ENCODE data around the gene CAPNS1. TPM values are rescaled to one million over a fixed set of nuclear protein-coding genes. Genes with fewer than 3 reads are reported as not detected.

CAPNS1 gene
- total and polyA plus RNA-seq, 12 donors = 745 to 1,095 (median 894) TPM

GRCh38 chr19:36106441-36106840, 33.4 kb upstream of the CAPNS1 start:
- no peak for TF ChIP-seq CTCF (IDR thresholded peaks at IDR 0.05)
- intact Hi-C loops (cut with DNase I) = no loop called here

DNA sequence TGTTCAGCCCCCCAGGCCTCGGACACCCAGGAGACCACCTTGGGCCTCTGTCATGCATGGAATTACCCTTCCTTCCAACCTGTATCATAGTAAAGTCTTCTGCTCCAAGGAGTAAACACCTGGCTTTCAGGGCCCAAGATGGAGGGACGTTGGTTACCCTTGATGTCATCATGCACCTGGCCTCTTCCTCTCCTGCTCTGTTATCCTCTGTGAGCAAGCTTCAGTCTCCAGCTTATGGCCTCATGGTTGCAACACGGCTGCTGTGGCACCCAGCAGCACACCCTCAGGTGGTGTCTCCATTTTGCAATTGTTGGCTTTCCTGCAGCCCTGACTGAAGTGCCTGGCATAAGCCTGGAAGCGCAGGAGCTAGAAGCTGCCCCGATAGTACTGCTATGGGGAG, 32.9 kb upstream of the CAPNS1 start:
- TF ChIP-seq CTCF (IDR thresholded peaks at IDR 0.05) = no peak
- Histone ChIP-seq H3K27me3 (no peaks in the 10 kb centered on the region), H3K9me3 (no peaks in the 10 kb centered on the region), H3K4me3 (no peak overlapping the region), H3K27ac (peak overlapping the region in 3 of 10 donors; percentile 48 to 55 (median 49)), H3K36me3 (peaks cover 0 to 39% (median 6%) of the 10 kb centered on the region in 9 donors), H3K4me1 (peaks cover 0 to 5% (median 0%) of the 10 kb centered on the region in 9 donors)
- intact Hi-C loops (cut with DNase I) = no loop called here
- WGBS, 2 donors = 96 to 98% methylated on average over 5 of the region's 5 CpGs
- no peak for ATAC-seq
- no peak for DNase-seq

More at GRCh38 chr19:36106441-36106840, 33.4 kb upstream of the CAPNS1 start:
- peak in 3 of 8 donors; percentile 38 to 65 (median 42) for ATAC-seq
- H3K27ac ChIP-seq = peak overlapping the region in 6 of 10 donors; percentile 9 to 55 (median 32)
- 77 to 81% methylated on average over 6 of the region's 6 CpGs for WGBS, 2 donors
- H3K36me3 ChIP-seq = peaks cover 0 to 37% (median 5%) of the 10 kb centered on the region in 9 donors
- H3K4me3 ChIP-seq = no peak overlapping the region
- H3K9me3 ChIP-seq = no peaks in the 10 kb centered on the region
- no peak for DNase-seq
- H3K4me1 ChIP-seq = peaks cover 0 to 9% (median 2%) of the 10 kb centered on the region in 9 donors
- H3K27me3 ChIP-seq = no peaks in the 10 kb centered on the region

- ATAC-seq = no peak
- no peak for TF ChIP-seq CTCF (IDR thresholded peaks at IDR 0.05)
- Histone ChIP-seq H3K4me3 (no peak overlapping the region), H3K27me3 (no peaks in the 10 kb centered on the region), H3K27ac (no peak overlapping the region), H3K9me3 (no peaks in the 10 kb centered on the region), H3K4me1 (peaks cover 0 to 9% (median 4%) of the 10 kb centered on the region in 9 donors), H3K36me3 (peaks cover 0 to 52% (median 17%) of the 10 kb centered on the region in 9 donors)
- WGBS, 2 donors = 94 to 95% methylated on average over 3 of the region's 3 CpGs
- DNase-seq = no peak
- intact Hi-C loops (cut with DNase I) = no loop called here
Measured at GRCh38 chr19:36108684-36109083, 31.2 kb upstream of the CAPNS1 start.

- no peak for TF ChIP-seq CTCF (IDR thresholded peaks at IDR 0.05)
- 43 to 100% methylated on average over 1 of the region's 1 CpG for WGBS, 2 donors
Measured at GRCh38 chr19:36110487-36111199, 29.2 kb upstream of the CAPNS1 start, which contains the start of gene OVOL3. OVOL3 (plus strand) TSS chr19:36111143; CDS start chr19:36111203, 60 bp downstream.

More at GRCh38 chr19:36110487-36111199, 29.2 kb upstream of the CAPNS1 start, which contains the start of gene OVOL3:
- intact Hi-C loops (cut with DNase I) = loop anchor here in 5 of 10 donors (5.0 to 10.0 kb wide), 5 partner anchors 46 to 116 kb away; partner anchors contain the start of genes SDHAF1 (in 1 of the 5), THAP8 (in 1 of the 5) and WDR62 (in 1 of the 5)
- Histone ChIP-seq H3K27ac (no peak within 1 kb of the TSS), H3K36me3 (peaks cover 0 to 34% (median 11%) of the 10 kb centered on the region in 9 donors), H3K4me3 (no peak within 1 kb of the TSS), H3K4me1 (peaks cover 0 to 15% (median 10%) of the 10 kb centered on the region in 9 donors), H3K27me3 (no peaks in the 10 kb centered on the region), H3K9me3 (no peaks in the 10 kb centered on the region)
- ATAC-seq (no peak), DNase-seq (no peak)
